Measurements from ENCODE around the gene IGSF23. TPM values are rescaled to one million over a fixed set of nuclear protein-coding genes. Genes with fewer than 3 reads are reported as not detected.

The IGSF23 gene
- total and polyA plus RNA-seq, 2 of the 13 experiments (the other 11 are each of a cell fraction or from before 2014, with no cell fraction given) = 2.3 to 8.8 TPM

DNA sequence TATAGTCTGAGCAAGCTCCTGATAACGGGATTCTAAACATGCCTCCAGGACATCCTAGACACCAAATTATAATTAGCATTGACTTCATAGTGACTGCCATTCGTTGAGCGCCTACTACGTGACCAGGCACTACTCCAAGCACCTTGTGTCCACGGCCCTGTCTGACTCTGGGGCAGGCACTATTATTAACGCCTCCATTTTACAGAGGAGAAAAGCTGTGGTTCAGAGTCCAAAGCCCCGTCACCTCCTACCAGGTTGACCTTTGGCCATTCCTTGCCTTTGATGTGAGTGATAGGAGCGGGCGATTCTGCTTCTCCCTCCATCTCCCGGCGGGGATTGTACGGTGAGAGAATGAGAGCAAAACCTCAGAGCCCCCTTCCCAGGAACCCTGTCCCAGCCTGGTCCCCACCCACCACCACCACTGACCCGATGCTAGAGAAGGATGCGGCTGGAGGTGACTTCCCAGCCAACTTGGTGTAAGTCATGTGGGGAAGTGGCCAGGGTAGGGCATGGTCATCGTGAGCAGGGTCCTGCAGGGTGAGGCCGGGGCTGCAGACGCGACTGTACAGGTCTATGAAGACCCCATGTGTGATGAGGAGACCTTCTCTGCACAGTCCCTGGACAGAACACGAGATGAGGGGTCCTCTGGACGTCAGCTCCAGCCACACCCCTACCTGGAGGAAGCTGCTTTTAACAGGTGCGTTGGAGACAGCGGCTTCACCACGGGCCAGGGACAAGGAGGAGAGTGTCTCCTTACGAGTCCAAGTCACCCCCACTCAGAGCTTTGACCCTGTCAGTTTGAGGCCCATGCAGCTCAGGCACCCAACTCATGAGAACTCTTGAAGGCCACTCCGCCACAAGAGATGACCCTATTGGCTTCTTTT is at the start of gene IGSF23 (continued):
- TF ChIP-seq ZNF776 (CRISPR knock-in tag; IDR thresholded peaks at IDR 0.05) (no peak), ZNF24 (IDR thresholded peaks at IDR 0.05) (no peak), POGK (CRISPR knock-in tag; conservative IDR thresholded peaks at IDR 0.05) (no peak), ZNF343 (CRISPR knock-in tag; IDR thresholded peaks at IDR 0.05) (0 out of 2 replicates have a peak, but pooled peaks have one; percentile 60), SRF (IDR thresholded peaks at IDR 0.05; ENCODE audit: low read depth, low read length) (0 out of 2 replicates have a peak, but pooled peaks have one; percentile 11), HNF4A (CRISPR knock-in tag; IDR thresholded peaks at IDR 0.05) (peak; percentile 99), NR3C1 (CRISPR knock-in tag; IDR thresholded peaks at IDR 0.05) (no peak), ZNF256 (CRISPR knock-in tag; conservative IDR thresholded peaks at IDR 0.05) (no peak), DNMT1 (CRISPR knock-in tag; IDR thresholded peaks at IDR 0.05) (no peak), BRD4 (CRISPR knock-in tag; IDR thresholded peaks at IDR 0.05) (no peak; the same call in none of the 2 replicates), GATAD1 (CRISPR knock-in tag; IDR thresholded peaks at IDR 0.05) (no peak), GTF2F1 (IDR thresholded peaks at IDR 0.05; ENCODE audit: low read length) (no peak), ZNF772 (CRISPR knock-in tag; IDR thresholded peaks at IDR 0.05) (peak; percentile 18; the same call in 1 of the 2 replicates), SMARCC2 (IDR thresholded peaks at IDR 0.05) (no peak), HES4 (CRISPR knock-in tag; IDR thresholded peaks at IDR 0.05; ENCODE audit: borderline replicate concordance) (0 out of 2 replicates have a peak, but pooled peaks have one; percentile 39)
- TF ChIP-seq, protein P1, sequence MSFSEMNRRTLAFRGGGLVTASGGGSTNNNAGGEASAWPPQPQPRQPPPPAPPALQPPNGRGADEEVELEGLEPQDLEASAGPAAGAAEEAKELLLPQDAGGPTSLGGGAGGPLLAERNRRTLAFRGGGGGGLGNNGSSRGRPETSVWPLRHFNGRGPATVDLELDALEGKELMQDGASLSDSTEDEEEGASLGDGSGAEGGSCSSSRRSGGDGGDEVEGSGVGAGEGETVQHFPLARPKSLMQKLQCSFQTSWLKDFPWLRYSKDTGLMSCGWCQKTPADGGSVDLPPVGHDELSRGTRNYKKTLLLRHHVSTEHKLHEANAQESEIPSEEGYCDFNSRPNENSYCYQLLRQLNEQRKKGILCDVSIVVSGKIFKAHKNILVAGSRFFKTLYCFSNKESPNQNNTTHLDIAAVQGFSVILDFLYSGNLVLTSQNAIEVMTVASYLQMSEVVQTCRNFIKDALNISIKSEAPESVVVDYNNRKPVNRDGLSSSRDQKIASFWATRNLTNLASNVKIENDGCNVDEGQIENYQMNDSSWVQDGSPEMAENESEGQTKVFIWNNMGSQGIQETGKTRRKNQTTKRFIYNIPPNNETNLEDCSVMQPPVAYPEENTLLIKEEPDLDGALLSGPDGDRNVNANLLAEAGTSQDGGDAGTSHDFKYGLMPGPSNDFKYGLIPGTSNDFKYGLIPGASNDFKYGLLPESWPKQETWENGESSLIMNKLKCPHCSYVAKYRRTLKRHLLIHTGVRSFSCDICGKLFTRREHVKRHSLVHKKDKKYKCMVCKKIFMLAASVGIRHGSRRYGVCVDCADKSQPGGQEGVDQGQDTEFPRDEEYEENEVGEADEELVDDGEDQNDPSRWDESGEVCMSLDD (CRISPR knock-in tag; IDR thresholded peaks at IDR 0.05; ENCODE audit: borderline replicate concordance) = no peak
- TF ChIP-seq, protein P2, sequence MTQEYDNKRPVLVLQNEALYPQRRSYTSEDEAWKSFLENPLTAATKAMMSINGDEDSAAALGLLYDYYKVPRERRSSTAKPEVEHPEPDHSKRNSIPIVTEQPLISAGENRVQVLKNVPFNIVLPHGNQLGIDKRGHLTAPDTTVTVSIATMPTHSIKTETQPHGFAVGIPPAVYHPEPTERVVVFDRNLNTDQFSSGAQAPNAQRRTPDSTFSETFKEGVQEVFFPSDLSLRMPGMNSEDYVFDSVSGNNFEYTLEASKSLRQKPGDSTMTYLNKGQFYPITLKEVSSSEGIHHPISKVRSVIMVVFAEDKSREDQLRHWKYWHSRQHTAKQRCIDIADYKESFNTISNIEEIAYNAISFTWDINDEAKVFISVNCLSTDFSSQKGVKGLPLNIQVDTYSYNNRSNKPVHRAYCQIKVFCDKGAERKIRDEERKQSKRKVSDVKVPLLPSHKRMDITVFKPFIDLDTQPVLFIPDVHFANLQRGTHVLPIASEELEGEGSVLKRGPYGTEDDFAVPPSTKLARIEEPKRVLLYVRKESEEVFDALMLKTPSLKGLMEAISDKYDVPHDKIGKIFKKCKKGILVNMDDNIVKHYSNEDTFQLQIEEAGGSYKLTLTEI (CRISPR knock-in tag; conservative IDR thresholded peaks at IDR 0.05) = no peak
- TF ChIP-seq, protein P3, sequence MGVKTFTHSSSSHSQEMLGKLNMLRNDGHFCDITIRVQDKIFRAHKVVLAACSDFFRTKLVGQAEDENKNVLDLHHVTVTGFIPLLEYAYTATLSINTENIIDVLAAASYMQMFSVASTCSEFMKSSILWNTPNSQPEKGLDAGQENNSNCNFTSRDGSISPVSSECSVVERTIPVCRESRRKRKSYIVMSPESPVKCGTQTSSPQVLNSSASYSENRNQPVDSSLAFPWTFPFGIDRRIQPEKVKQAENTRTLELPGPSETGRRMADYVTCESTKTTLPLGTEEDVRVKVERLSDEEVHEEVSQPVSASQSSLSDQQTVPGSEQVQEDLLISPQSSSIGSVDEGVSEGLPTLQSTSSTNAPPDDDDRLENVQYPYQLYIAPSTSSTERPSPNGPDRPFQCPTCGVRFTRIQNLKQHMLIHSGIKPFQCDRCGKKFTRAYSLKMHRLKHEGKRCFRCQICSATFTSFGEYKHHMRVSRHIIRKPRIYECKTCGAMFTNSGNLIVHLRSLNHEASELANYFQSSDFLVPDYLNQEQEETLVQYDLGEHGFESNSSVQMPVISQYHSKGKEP (CRISPR knock-in tag; IDR thresholded peaks at IDR 0.05) = no peak
